PFSK-1 (cell line): ENCODE data around the gene ZNF219.

Experiments used
- POLR2AphosphoS5 ChIP-seq: IDR thresholded peaks from 2 replicates; pipeline ENCODE4 v1.6.1; 2012; ENCODE audit warnings: low read depth, mild to moderate bottlenecking, control low read depth, low read length, moderate library complexity
- SIN3A ChIP-seq: IDR thresholded peaks from 2 replicates; pipeline ENCODE4 v1.6.1; 2012; ENCODE audit warnings: mild to moderate bottlenecking, low read length, moderate library complexity, borderline replicate concordance; ENCODE audit not compliant: insufficient read depth
- TAF1 ChIP-seq: IDR thresholded peaks from 2 replicates; pipeline ENCODE4 v1.6.1; 2012; ENCODE audit warnings: low read length, control low read depth, borderline replicate concordance; ENCODE audit not compliant: insufficient read depth

GRCh38 chr14:21088687-21089086, 9.8 kb downstream of the ZNF219 start:
- no peak for TF ChIP-seq POLR2AphosphoS5
- no peak for TF ChIP-seq SIN3A
- no peak for TF ChIP-seq TAF1
